ENCODE data around the gene LRCH4. TPM values are rescaled to one million over a fixed set of nuclear protein-coding genes. Genes with fewer than 3 reads are reported as not detected.

The LRCH4 gene
- total RNA-seq, 4 donors from 2014 or later, result 55.0 to 107 (median 76.6) TPM

Small RNA genes lying within 50 kb of the gene (small RNA-seq; reads per million reads assigned to genes)
- gene RN7SL416P (not detected), gene SAP25 (not detected)

Other genes with a start within 250 kb of the LRCH4 start
- gene PILRB, start 228.0 kb downstream of the LRCH4 start, total RNA-seq, result 10 to 100 TPM; 60.9 to 86.5 (median 73.9) TPM
- gene PILRA, start 212.6 kb downstream of the LRCH4 start, total RNA-seq, result 1 to 10 TPM; 2.4 to 6.4 (median 4.4) TPM
- 1 to 10 TPM; 3.6 to 7.1 (median 4.3) TPM for gene ZCWPW1, start 157.4 kb downstream of the LRCH4 start, total RNA-seq
- gene MEPCE, start 156.3 kb downstream of the LRCH4 start, total RNA-seq, result 10 to 100 TPM; 42.9 to 48.7 (median 45.6) TPM
- gene PPP1R35, start 149.6 kb downstream of the LRCH4 start, total RNA-seq, result 10 to 100 TPM; 28.4 to 67.2 (median 45.5) TPM
- 1 to 10 TPM in 1 of 4 donors, not detected in 3; 2.0 TPM for gene SPACDR, start 121.9 kb downstream of the LRCH4 start, total RNA-seq
- 10 to 100 TPM; 22.7 to 37.8 (median 27.9) TPM for gene TSC22D4, start 106.9 kb downstream of the LRCH4 start, total RNA-seq
- 1 to 10 TPM in 2 of 4 donors, under 1 TPM in 1, not detected in 1; 0.40 to 1.3 (median 1.0) TPM for gene NYAP1, start 102.2 kb downstream of the LRCH4 start, total RNA-seq
- 10 to 100 TPM; 26.1 to 34.6 (median 28.0) TPM for gene AGFG2, start 46.9 kb downstream of the LRCH4 start, total RNA-seq
- gene SAP25, start 12.2 kb downstream of the LRCH4 start, total RNA-seq, result 1 to 10 TPM in 2 of 4 donors, not detected in 2; 1.5 to 6.2 TPM
- under 1 TPM; 0.13 to 0.88 (median 0.50) TPM for gene FBXO24, start 199 bp upstream of the LRCH4 start, total RNA-seq
- gene PCOLCE, start 16.2 kb upstream of the LRCH4 start, total RNA-seq, result 10 to 100 TPM; 12.9 to 36.3 (median 22.1) TPM
- 10 to 100 TPM in 3 of 4 donors, 1 to 10 TPM in 1; 9.1 to 22.7 (median 12.3) TPM for gene MOSPD3, start 26.4 kb upstream of the LRCH4 start, total RNA-seq
- under 1 TPM in 2 of 4 donors, not detected in 2; 0.22 to 0.27 TPM for gene TFR2, start 55.4 kb upstream of the LRCH4 start, total RNA-seq
- gene ACTL6B, start 70.3 kb upstream of the LRCH4 start, total RNA-seq, result under 1 TPM in 1 of 4 donors, not detected in 3; 0.93 TPM
- 100 to 1,000 TPM; 168 to 221 (median 186) TPM for gene GNB2, start 87.6 kb upstream of the LRCH4 start, total RNA-seq
- gene GIGYF1, start 108.1 kb upstream of the LRCH4 start, total RNA-seq, result 10 to 100 TPM; 30.5 to 46.9 (median 35.3) TPM
- gene POP7, start 120.0 kb upstream of the LRCH4 start, total RNA-seq, result 10 to 100 TPM; 15.8 to 44.8 (median 21.0) TPM
- not detected for gene EPO, start 134.3 kb upstream of the LRCH4 start, total RNA-seq
- gene ZAN, start 147.5 kb upstream of the LRCH4 start, total RNA-seq, result under 1 TPM in 2 of 4 donors, not detected in 2; under 0.01 TPM
- gene EPHB4, start 241.4 kb upstream of the LRCH4 start, total RNA-seq, result 10 to 100 TPM; 27.9 to 38.0 (median 35.1) TPM

Data from thyroid gland (tissue), 4 donors.